Stomach (tissue), 4 donors: Measurements from ENCODE around the gene CREB5.

Experiments used
- CTCF ChIP-seq, 7 experiments: fragments of 450-650 bp in 4 of 7; fragments of 200-600 bp in 3 of 7; sonication (generic) in 3 of 7; IDR thresholded peaks; one replicate each; pipeline ENCODE4 v1.5.1; 2016 to 2019; ENCODE audit warnings: antibody characterized with exemption in 7 of 7, control low read depth in 2 of 7, mild to moderate bottlenecking in 1 of 7
- POLR2AphosphoS5 ChIP-seq, 3 donors: sonication (generic); formaldehyde crosslinking; IDR thresholded peaks; one replicate each; pipeline ENCODE4 v1.6.1; 2016; ENCODE audit warnings: antibody characterized with exemption in 3 of 3

GRCh38 chr7:28718545-28718944 lies 306.2 kb downstream of the CREB5 start:
- TF ChIP-seq POLR2AphosphoS5 (IDR thresholded peaks at IDR 0.05) (no peak), CTCF (IDR thresholded peaks at IDR 0.05) (no peak)
